Esophagus squamous epithelium (tissue), 5 donors: ENCODE measurements around the gene KLC1. TPM values are rescaled to one million over a fixed set of nuclear protein-coding genes. Genes with fewer than 3 reads are reported as not detected.
A peak's percentile ranks its signal among the peaks of the same experiment; 100 is the strongest.

Experiments used
- DNase-seq: peaks from one replicate; lab custom pipeline; 2025; lab: John Stamatoyannopoulos, UW
- H3K27ac ChIP-seq, 4 donors: fragments of 200-600 bp; sonication (generic); one replicate each; pipeline ENCODE4 v1.5.1; 2016 to 2019; ENCODE audit warnings: mild to moderate bottlenecking in 1 of 4
- H3K27me3 ChIP-seq, 4 donors: fragments of 200-600 bp; sonication (generic); 1 replicate in 3 of 4; 2 replicates in 1 of 4; pipeline versions ENCODE4 v1.5.1 to v1.6.0; 2017 to 2021; ENCODE audit warnings: antibody characterized with exemption in 1 of 4
- H3K36me3 ChIP-seq, 3 donors: fragments of 200-600 bp; sonication (generic); one replicate each; pipeline ENCODE4 v1.5.1; 2016 to 2019
- H3K4me1 ChIP-seq, 3 donors: fragments of 200-600 bp; sonication (generic); one replicate each; pipeline ENCODE4 v1.5.1; 2017 to 2019
- H3K4me3 ChIP-seq, 4 donors: fragments of 200-600 bp; sonication (generic); 1 replicate in 3 of 4; 2 replicates in 1 of 4; pipeline ENCODE4 v1.5.1; 2016 to 2019; ENCODE audit warnings: mild to moderate bottlenecking in 2 of 4, moderate library complexity in 1 of 4
- H3K9me3 ChIP-seq, 3 donors: fragments of 200-600 bp; sonication (generic); one replicate each; pipeline ENCODE4 v1.5.1; 2016 to 2019
- POLR2A ChIP-seq, 4 donors: fragments of 450-650 bp; IDR thresholded peaks; one replicate each; pipeline ENCODE4 v1.6.1; 2017; ENCODE audit warnings: antibody characterized with exemption in 4 of 4, mild to moderate bottlenecking in 4 of 4, moderate library complexity in 3 of 4
- WGBS, 2 donors: methylation state at CpG; one replicate each; pipeline ENCODE4 v1.1.5; 2018; 5-methylcytosine and 5-hydroxymethylcytosine counted together
- intact Hi-C: fragments of 100-400 bp; cut with DNase I; formaldehyde crosslinking; loops from one replicate; pipeline ENCODE4 v1.15.0; 2022
- total RNA-seq, 4 donors: library from RNA; depleted of rRNA; stranded (reverse); fragments of >200 nt; gene quantifications; one replicate each; pipeline ENCODE4 v1.1.0, GENCODE V29; 2016
- TF ChIP-seq, protein P1 (sequence below), 6 experiments: fragments of 450-650 bp in 4 of 6; fragments of 200-600 bp in 2 of 6; sonication (generic) in 2 of 6; IDR thresholded peaks; one replicate each; pipeline ENCODE4 v1.5.1; 2016 to 2019; ENCODE audit warnings: antibody characterized with exemption in 6 of 6, mild to moderate bottlenecking in 4 of 6, moderate library complexity in 4 of 6
- donor health status: DM: yes; HTN: yes; CAD: no.

The KLC1 gene
- total RNA-seq, 4 donors from 2014 or later = 101 to 285 (median 194) TPM

- Histone ChIP-seq H3K9me3 (no peaks in the 10 kb centered on the region), H3K36me3 (peaks cover 0 to 30% (median 1%) of the 10 kb centered on the region in 3 donors), H3K4me1 (peaks cover 45 to 91% (median 67%) of the 10 kb centered on the region in 3 donors), H3K4me3 (no peak overlapping the region), H3K27ac (peak overlapping the region in 3 of 4 donors; percentile 4 to 40 (median 11)), H3K27me3 (no peaks in the 10 kb centered on the region)
- TF ChIP-seq, protein P1, sequence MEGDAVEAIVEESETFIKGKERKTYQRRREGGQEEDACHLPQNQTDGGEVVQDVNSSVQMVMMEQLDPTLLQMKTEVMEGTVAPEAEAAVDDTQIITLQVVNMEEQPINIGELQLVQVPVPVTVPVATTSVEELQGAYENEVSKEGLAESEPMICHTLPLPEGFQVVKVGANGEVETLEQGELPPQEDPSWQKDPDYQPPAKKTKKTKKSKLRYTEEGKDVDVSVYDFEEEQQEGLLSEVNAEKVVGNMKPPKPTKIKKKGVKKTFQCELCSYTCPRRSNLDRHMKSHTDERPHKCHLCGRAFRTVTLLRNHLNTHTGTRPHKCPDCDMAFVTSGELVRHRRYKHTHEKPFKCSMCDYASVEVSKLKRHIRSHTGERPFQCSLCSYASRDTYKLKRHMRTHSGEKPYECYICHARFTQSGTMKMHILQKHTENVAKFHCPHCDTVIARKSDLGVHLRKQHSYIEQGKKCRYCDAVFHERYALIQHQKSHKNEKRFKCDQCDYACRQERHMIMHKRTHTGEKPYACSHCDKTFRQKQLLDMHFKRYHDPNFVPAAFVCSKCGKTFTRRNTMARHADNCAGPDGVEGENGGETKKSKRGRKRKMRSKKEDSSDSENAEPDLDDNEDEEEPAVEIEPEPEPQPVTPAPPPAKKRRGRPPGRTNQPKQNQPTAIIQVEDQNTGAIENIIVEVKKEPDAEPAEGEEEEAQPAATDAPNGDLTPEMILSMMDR (IDR thresholded peaks at IDR 0.05) = no peak
- 81 to 83% methylated on average over 5 to 7 of the region's 8 CpGs for WGBS, 2 donors
- intact Hi-C loops = no loop called here
- DNase-seq = no peak
These were observed 90.7 kb downstream of the KLC1 start for GRCh38 chr14:103719751-103720150.

- peaks cover 42 to 100% (median 72%) of the 10 kb centered on the region in 3 donors for H3K4me1 ChIP-seq
- H3K36me3 ChIP-seq = peaks cover 0 to 45% (median 6%) of the 10 kb centered on the region in 3 donors
- no peak overlapping the region for H3K4me3 ChIP-seq
These were observed 92.5 kb downstream of the KLC1 start for GRCh38 chr14:103721334-103722120.

DNA sequence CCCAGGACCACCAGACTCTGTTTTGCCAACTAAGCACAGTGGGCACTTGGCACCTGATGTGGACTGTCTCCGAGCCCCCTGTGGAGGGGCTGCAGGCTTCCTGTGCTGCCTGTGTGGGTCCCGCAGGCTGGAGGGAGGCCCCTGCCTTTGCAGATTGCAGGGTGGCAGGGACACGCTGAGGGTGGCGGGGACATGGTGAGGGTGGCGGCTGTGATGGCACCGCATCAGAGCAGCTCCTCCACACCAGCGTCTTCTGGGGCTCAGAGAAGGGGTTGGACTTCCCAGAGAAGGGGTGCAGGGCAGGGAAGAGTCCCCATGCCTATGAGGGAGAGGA, 94.7 kb downstream of the KLC1 start:
- no peak for DNase-seq
- peak overlapping the region in 1 of 4 donors; percentile 7 for H3K4me3 ChIP-seq
- peaks cover 30 to 98% (median 54%) of the 10 kb centered on the region in 3 donors for H3K4me1 ChIP-seq
- no peaks in the 10 kb centered on the region for H3K9me3 ChIP-seq
- intact Hi-C loops = no loop called here
- TF ChIP-seq, protein P1 (IDR thresholded peaks at IDR 0.05) = no peak
- no peak for TF ChIP-seq POLR2A (IDR thresholded peaks at IDR 0.05)
- no CpG with 5 or more reads among the region's 7 CpGs for WGBS, 2 donors
- H3K27ac ChIP-seq = peak overlapping the region; percentile 55 to 82 (median 78)
- no peaks in the 10 kb centered on the region for H3K27me3 ChIP-seq
- peaks cover 6 to 56% (median 7%) of the 10 kb centered on the region in 3 donors for H3K36me3 ChIP-seq

More at GRCh38 chr14:103721334-103722120, 92.5 kb downstream of the KLC1 start:
- Histone ChIP-seq H3K9me3 (no peaks in the 10 kb centered on the region), H3K27me3 (no peaks in the 10 kb centered on the region), H3K27ac (peak overlapping the region in 3 of 4 donors; percentile 35 to 82 (median 77))
- 61 to 75% methylated on average over 14 to 18 of the region's 26 CpGs for WGBS, 2 donors
- intact Hi-C loops = no loop called here
- TF ChIP-seq, protein P1 (IDR thresholded peaks at IDR 0.05) = no peak
- TF ChIP-seq POLR2A (IDR thresholded peaks at IDR 0.05) = no peak
- no peak for DNase-seq

- H3K27me3 ChIP-seq = no peaks in the 10 kb centered on the region
- peak overlapping the region in 1 of 4 donors; percentile 7 for H3K4me3 ChIP-seq
- intact Hi-C loops = no loop called here
- no peak for TF ChIP-seq POLR2A (IDR thresholded peaks at IDR 0.05)
- TF ChIP-seq, protein P1 (IDR thresholded peaks at IDR 0.05) = no peak
- peaks cover 28 to 98% (median 54%) of the 10 kb centered on the region in 3 donors for H3K4me1 ChIP-seq
- DNase-seq = no peak
- H3K27ac ChIP-seq = peak overlapping the region; percentile 55 to 82 (median 78)
- H3K9me3 ChIP-seq = no peaks in the 10 kb centered on the region
- H3K36me3 ChIP-seq = peaks cover 6 to 60% (median 7%) of the 10 kb centered on the region in 3 donors
- 34 to 40% methylated on average over 7 of the region's 20 CpGs for WGBS, 2 donors
These were observed 95.1 kb downstream of the KLC1 start for GRCh38 chr14:103724116-103724515.

DNA sequence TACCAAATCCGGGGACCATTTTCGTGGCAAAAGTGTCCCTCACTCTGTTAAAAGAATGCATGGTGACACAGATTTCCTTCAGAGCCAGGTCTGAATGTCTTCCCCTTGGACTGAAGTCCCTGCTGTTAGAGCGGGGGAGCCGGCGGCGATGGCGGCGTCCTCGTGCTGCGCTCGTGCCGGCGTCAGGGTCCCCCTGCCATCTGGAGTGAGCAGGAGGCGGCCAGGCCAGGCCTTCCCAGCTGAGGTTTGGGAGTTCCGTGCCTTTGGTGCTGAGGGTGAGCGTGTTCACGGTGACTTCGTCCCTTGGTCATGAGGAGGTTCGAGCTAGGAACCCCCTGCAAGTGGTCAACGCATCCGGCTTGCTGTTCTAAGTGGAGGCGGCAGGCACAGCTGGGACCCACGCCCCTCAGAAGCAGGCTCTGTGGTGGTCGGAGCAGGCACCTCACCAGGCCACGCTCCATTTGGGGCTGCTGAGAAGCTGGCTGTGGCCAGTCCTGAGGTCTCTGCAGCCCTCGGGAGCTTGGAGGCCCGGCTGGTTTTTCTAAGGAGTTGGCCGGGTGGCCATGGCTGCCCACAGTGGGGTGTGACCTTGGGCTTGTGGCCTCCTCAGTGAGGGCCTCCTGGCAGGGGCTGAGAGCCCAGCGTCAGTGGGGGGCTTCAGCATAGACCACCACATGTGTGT, 96.1 kb downstream of the KLC1 start:
- Histone ChIP-seq H3K27me3 (no peaks in the 10 kb centered on the region), H3K4me1 (peaks cover 37 to 98% (median 59%) of the 10 kb centered on the region in 3 donors), H3K36me3 (peaks cover 10 to 62% (median 15%) of the 10 kb centered on the region in 3 donors), H3K4me3 (no peak overlapping the region), H3K27ac (peak overlapping the region in 3 of 4 donors; percentile 76 to 82 (median 80)), H3K9me3 (no peaks in the 10 kb centered on the region)
- 90% methylated on average over 7 to 9 of the region's 29 CpGs for WGBS, 2 donors
- TF ChIP-seq, protein P1 (IDR thresholded peaks at IDR 0.05) = no peak
- TF ChIP-seq POLR2A (IDR thresholded peaks at IDR 0.05) = no peak
- intact Hi-C loops = no loop called here
- DNase-seq = no peak
